HG03280 (cell line): Measurements from ENCODE around the gene LPIN2.
"Not testable (repeated sequence)": the region's sequence is repeated elsewhere in the genome, so short reads cannot be mapped to it uniquely, and the experiment has no call there.

Source experiments
- ATAC-seq: cut with Tn5 transposase; IDR thresholded peaks from one replicate; pipeline ENCODE4 v1.9.1; 2021; ENCODE audit warnings: mild to moderate bottlenecking, moderate library complexity; ENCODE audit not compliant: unreplicated experiment

The LPIN2 gene

DNA sequence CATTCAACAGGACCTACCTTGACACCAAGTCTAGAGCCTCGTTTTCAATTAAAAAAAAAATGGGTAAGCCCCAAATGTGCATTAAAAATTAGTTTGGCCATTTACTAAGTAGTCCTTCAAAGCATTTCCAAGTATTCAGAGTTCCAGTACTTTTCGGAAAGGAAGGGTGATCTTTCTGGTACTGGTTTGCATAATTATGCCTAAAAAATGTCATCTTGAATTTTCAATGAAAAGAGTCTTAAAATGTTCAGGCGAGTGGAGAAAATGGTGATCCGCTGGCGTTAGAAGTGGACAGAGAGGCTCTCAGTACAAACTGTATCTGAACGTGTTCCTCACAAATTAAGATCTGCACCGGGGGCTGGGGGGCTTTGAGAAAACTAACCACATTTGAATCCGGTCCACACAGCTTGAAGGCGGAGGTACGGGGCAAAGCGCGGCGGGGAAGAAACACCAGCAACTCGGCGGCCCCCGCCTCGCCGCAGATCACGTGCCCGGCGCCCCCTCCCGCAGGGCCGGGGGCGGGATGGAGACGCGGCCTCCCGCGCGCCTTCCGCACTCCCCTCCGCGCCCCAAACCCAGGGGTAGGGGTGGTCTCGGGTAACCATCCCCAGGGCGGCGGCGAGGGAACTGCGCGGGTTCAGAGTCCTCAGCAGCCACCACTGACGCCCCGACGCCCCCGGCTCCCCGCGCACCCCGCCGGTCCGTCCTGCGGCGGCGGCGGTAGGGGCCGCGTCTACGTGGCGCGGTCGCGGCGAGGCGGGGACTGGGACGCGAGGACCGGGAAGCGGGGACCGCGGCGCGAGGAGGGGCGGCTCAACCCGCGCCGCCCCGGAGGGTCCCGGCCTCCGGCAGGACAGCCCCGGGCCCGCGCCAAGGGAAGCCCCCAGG, 564 bp downstream of the LPIN2 start:
- peak; percentile 35 for ATAC-seq

- no peak for ATAC-seq
Observed at GRCh38 chr18:3010086-3010485, 2.9 kb downstream of the LPIN2 start.

GRCh38 chr18:3008541-3008940, 4.4 kb downstream of the LPIN2 start:
- no peak for ATAC-seq

DNA sequence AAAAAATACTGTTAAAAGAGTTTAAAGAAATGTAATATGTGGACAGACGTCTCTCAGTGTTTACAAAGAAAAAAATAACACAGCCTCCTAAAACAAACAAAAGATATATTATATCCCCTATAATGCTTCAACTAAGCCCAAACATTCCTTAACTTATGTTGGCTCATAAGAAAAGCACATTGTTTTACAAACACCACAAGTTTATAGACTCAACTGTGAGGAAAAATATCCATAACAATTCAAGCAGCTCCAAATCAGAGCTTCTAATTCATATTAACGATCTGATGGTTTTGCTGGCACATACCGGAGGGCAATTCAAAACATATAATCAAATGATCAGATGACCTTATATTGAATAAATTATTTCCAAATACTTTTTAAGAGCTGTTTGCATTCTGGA, 5.5 kb downstream of the LPIN2 start:
- no peak for ATAC-seq

DNA sequence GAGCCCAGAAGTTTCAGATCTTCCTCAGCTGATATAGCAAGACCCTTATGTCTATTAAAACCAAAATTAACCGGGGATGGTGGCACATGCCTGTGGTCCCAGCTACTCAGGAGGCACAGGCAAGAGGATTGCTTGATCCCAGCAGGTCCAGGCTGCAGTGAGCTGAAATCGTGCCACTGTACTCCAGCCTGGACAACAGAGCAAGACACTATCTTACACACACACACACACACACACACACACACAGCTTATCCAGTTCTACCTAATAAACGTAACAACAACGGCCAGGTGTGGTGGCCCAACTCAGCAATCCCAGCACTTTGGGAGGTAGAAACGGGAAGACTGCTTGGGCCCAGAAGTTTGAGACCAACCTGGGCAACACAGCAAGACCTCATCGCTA, 7.5 kb downstream of the LPIN2 start:
- no peak for ATAC-seq

DNA sequence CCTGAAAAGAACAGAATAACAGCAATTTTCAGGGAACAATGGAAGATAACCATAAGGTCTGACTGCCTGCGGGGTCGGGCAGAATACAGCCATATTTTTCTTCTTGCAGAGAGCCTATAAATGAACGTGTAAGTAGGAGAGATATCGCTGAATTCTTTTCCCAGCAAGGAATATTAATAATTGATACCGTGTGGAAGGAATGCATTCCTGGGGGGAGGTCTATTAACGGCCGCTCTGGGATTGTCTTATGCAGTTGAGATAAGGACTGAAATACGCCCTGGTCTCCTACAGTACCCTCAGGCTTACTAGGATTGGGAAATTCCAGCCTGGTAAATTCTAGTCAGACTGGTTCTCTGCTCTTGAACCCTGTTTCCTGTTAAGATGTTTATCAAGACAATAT, 9.2 kb downstream of the LPIN2 start:
- ATAC-seq, result not testable (repeated sequence)

GRCh38 chr18:3002732-3003131, 10.2 kb downstream of the LPIN2 start:
- ATAC-seq, result no peak

DNA sequence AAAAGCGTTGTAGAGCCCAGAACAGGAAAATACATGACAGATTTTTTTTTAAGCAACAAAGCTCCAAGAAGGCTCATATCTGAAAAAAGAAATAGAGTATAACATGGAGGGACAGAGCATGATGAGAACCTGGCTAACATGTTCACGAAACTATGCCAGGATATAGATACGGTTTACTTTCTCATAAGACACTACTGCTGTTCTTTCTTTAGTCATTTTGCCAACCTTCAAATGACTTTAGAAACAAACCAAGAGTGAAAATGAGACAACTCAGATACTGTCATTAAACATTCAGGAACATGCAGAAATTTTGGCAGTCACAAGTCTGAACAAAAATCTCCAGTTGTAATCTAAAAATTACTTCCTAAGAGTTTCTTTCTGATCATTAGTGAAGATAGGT, 14.3 kb downstream of the LPIN2 start:
- ATAC-seq, result no peak

DNA sequence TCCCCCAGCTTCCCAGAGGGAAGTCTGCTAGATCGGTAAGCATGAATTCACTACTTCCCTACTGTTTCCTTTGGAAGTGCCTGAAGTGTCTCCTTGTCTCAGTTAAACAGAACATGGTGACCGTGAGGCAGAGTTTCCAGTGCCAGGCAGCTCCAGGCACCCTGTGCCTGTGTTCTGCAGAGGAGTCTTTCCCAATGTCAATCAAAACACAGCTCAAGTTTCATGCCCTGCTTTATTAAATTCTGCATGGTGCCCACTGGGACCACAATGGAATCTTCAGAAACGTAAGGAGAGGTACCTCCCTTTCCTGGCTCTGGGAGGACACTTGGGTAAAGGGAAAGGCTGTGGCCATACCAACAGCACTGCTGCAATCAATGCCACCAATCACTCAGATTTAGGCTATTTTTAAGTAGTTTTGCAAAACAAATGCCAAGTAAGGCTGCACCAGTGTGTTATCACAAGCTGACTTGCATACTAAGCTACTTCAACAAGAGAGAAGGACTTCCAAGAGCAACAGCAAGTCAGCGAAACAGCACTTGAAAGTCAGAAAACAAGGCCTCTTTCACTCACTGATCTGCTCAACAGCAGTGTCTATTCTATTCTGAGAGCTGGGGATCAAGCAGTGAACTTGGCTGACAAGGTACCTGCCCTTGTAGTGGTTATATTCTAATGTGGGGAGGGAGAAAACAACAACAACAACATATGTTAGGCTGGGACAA, 14.9 kb downstream of the LPIN2 start:
- no peak for ATAC-seq

DNA sequence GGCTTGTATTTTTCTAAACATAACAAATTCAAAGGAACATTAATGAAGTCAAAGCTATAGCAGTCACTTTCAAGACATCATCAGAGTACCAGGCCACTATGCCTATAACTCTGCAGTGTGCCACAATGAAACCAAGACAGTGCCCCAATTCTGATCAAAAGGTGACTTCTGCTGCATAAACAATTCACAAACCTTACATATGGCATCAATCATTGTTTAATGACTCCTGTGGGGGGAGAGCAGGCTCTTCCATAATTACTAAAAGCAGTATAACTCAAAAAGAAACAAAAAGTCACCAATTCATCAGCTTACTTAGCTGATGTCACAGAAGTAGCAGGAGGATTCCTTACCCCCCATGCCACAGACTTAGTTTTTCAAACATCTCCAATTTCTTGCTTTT, 15.5 kb downstream of the LPIN2 start:
- no peak for ATAC-seq

DNA sequence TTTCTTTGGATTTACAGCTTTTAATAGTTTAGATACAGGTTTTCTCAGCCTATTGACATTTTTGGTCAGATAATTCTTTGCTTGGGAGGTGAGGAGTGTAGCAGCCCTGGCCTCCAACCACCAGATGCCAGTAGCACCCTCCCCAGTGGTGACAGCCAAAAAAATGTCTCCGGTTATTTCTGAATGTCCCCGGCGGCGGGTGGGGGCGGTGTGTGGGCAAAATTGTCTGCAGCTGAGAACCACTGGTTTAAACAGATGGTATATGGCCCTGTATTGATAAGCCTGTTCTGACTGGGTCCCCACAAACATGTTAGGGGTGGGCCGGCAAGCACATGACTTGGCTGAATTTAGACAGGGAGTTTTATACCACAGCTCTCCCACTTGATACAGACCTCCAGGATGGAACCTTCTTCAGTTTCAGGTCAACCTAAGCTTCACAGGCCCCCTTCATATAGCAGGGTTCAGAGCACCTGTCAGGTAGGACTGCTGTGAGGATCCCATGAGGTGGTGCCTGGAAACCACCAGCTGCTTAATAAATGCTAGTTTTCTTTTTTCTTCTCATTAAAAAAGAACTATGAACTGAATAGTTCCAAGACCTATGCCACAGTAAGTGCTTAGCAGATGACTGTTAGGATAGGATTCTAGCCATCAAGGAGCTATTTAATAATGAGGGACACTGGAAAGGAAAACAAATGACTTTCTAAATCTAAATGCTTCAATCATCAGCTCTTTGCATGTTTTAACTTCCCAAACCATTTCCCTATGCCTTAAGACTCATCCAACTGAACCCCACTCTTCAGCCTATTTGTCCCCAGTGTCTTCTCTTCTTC, 18.1 kb downstream of the LPIN2 start:
- ATAC-seq, result peak; percentile 81

- no peak for ATAC-seq
Observed at GRCh38 chr18:2994020-2994589, 18.8 kb downstream of the LPIN2 start.

DNA sequence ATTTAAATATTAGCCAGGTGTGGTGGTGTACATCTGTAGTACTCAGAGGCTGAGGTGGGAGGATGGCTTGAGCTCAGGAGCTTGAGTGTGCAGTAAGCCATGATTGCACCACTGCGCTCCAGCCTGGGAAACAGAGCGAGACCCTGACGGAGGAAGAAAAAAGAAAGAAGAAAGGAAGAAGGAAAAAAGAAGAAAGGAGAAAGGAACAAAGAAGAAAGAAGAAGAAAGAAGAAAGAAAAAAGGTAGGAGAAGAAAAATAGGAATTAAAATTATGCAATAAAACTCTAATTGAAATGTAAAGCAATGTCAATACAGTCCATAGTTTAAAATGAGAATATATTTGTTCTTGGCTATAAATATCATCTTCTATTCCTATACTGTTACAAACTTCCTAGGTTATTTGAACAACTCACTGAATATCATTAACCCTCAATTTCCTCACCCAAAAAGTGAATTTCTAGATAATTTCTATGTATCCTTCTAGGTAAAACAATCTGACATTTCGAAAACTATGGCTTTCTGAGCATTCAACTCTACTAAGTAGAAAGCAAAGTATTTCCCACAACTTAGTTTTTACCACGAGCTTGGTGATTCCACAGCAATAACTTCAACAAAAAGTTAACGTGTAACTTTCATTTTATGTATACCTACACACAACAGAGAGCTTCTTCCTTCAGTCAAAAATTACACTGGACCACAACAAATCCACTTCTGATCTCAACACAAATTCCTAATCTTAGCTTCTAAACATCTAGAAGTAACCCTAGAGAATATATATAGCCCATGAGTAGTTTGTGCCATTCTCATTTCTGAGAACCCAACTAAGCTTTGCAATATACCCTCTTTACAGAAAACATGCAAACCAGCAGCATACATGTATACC, 19.7 kb downstream of the LPIN2 start:
- no peak for ATAC-seq

DNA sequence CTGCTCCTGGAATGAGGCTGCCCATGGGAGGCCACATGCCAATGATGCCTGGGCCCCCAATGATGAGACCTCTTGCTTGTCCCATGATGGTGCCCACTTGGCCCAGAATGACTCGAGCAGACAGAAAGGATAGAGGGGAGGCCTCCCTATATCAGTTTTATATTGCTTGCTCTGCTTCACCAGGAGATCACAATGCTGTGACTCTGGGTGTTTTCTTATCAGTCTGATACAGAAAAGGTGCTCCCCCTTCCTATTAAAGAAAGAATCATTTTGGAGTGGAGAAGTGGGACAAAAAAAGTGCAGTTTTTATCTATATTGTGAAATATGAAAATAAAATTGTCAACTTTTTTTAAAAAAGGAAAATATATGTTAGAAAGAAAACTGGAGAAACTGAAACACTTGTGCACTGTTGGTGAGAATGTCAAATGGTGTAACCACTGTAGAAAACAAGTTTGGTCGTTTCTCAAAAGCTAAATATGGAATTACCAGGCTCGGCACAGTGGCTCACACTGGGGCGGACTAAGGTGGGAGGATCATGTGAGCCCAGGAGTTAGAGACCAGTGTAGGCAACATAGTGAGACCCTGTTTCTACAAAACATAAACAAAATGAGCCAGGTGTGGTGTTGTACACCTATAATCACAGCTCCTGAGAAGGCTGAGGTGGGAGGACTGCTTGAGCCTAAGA, 21.8 kb downstream of the LPIN2 start:
- no peak for ATAC-seq

DNA sequence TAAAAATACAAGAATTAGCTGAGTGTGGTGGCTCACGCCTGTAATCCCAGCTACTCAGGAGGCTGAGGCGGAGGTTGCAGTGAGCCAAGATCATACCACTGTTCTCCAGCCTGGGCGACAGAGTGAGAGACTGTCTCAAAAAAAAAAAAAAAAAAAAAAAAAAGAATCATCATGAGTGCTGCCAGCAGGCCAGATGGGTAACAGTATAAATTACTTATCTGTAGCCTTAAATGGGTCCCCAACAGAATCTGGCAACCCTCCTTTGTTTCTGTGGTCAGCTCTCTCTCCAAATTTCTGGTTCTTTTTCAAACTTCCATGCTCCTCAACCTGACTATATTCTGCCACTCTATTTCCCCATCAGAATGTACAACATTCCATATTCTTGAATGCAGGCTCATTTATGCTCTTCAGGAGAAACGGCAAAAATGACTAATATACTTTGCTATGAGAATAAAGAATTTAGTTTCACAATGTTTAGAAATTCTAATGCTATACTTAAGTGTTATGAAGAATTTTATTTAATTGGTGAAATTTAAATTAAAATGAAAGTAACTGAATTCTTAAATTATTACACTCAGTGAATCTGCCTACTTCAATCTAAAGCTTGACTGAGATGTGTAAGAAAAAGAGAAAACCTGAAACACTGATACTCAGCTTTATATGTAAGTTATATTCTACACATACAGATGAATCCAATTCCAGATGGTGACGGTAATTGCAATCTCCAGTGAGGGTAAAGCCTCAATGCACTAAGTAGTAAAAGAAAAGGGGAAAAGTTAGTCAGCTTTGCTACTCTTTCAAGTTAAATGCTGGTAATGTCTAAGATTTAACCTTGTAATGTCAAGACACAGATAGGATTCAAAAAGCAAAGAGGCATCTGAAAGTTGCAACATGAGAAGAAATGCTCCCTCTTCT, 24.8 kb downstream of the LPIN2 start:
- no peak for ATAC-seq

DNA sequence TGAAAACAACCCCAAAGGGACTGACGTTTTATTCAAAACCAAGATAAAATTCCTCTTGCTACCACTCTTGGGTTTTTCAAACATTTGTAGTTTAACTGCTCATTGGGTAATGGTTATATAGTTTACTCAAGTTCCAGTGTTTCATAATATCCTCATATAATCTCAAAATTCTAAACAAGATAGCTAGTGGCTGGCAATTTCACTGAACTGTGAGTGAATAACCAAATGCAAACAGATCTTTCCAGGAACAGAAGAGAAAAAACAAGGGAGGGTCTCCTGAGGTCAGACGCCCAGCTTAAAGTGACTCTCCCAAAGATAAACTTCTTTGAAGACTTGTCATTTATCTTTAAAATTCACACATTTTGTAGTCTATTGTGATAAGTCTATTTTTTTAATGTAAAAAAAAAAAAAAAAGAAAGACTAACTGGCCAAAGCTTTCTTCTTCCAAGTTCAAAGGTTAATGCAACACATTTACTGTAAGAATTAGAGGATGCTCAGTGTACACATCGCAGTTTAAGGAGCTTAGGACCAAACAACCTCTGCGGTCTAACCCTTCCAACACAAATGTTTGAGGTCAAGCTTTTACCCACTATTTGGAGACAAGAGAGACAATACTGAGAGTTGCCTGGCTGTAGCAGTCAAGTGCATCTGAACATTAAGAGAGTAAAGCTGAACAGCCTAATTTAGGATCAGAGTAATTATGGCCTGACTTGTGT, 26.6 kb downstream of the LPIN2 start:
- ATAC-seq, result no peak

- ATAC-seq, result peak; percentile 72
Observed at GRCh38 chr18:2985628-2986027, 27.3 kb downstream of the LPIN2 start.
